GM23338 (cell line): ENCODE data around the gene OR4D11. TPM values are rescaled to one million over a fixed set of nuclear protein-coding genes. Genes with fewer than 3 reads are reported as not detected.

ENCODE experiments used
- ATAC-seq: fragments of 200-7000 bp; cut with Tn5 transposase; 3 replicates; pipeline ENCODE4 v1.9.1; 2020
- DNase-seq: peaks from one replicate; pipeline ENCODE4 v3.0.0-alpha.2; 2015; ENCODE audit warnings: low spot score
- H2AFZ ChIP-seq: fragments of 200-600 bp; sonication (generic); 2 replicates; pipeline ENCODE4 v1.8.0; 2016; ENCODE audit warnings: antibody characterized with exemption, mild to moderate bottlenecking, moderate library complexity
- H3F3A ChIP-seq: fragments of 200-600 bp; sonication (generic); replicated peaks from 2 replicates; pipeline ENCODE4 v1.8.0; 2017; ENCODE audit warnings: antibody characterized with exemption, mixed run types, low read depth
- H3K27ac ChIP-seq: fragments of 200-600 bp; sonication (generic); 2 replicates; pipeline ENCODE4 v1.6.1; 2016; ENCODE audit warnings: low read depth
- H3K27me3 ChIP-seq: fragments of 200-600 bp; sonication (generic); 2 replicates; pipeline ENCODE4 v1.8.0; 2016; ENCODE audit warnings: mild to moderate bottlenecking, mixed run types, moderate library complexity; ENCODE audit not compliant: insufficient read depth
- H3K36me3 ChIP-seq: fragments of 200-600 bp; sonication (generic); 2 replicates; pipeline ENCODE4 v1.8.0; 2016; ENCODE audit warnings: mild to moderate bottlenecking; ENCODE audit not compliant: insufficient read depth
- H3K4me1 ChIP-seq: fragments of 200-600 bp; sonication (generic); 2 replicates; pipeline ENCODE4 v1.8.0; 2016; ENCODE audit warnings: mild to moderate bottlenecking, moderate library complexity; ENCODE audit not compliant: insufficient read depth
- H3K4me2 ChIP-seq: fragments of 200-600 bp; sonication (generic); 2 replicates; pipeline ENCODE4 v1.7.1; 2017; ENCODE audit warnings: mixed run types
- H3K4me3 ChIP-seq: fragments of 200-600 bp; sonication (generic); 2 replicates; pipeline ENCODE4 v1.6.1; 2016; ENCODE audit warnings: mixed run types
- H3K79me2 ChIP-seq: fragments of 200-600 bp; sonication (generic); replicated peaks from 2 replicates; pipeline ENCODE4 v1.8.0; 2017; ENCODE audit warnings: mild to moderate bottlenecking; ENCODE audit not compliant: insufficient read depth
- H3K9me2 ChIP-seq: fragments of 200-600 bp; sonication (generic); 2 replicates; pipeline ENCODE4 v1.8.0; 2017; ENCODE audit not compliant: insufficient read depth
- H4K20me1 ChIP-seq: fragments of 200-600 bp; sonication (generic); replicated peaks from 2 replicates; pipeline ENCODE4 v1.8.0; 2017; ENCODE audit warnings: mild to moderate bottlenecking; ENCODE audit not compliant: insufficient read depth
- H3K27ac Mint-ChIP-seq: 2 replicates; pipeline ENCODE4 v1.8.0; 2020; ENCODE audit warnings: inconsistent platforms, mild to moderate bottlenecking, moderate library complexity, mixed read lengths
- H3K27me3 Mint-ChIP-seq: 3 replicates; pipeline ENCODE4 v1.8.0; 2022; ENCODE audit warnings: low read depth, mild to moderate bottlenecking, moderate library complexity, mixed read lengths, inconsistent platforms; ENCODE audit not compliant: insufficient read depth, poor library complexity
- H3K36me3 Mint-ChIP-seq: 3 replicates; pipeline ENCODE4 v1.8.0; 2021; ENCODE audit warnings: low read depth, mild to moderate bottlenecking, inconsistent platforms, moderate library complexity, mixed read lengths
- H3K4me1 Mint-ChIP-seq: 3 replicates; pipeline ENCODE4 v1.8.0; 2020; ENCODE audit warnings: mild to moderate bottlenecking, inconsistent platforms, mixed read lengths
- H3K4me3 Mint-ChIP-seq: 3 replicates; pipeline ENCODE4 v1.8.0; 2021; ENCODE audit warnings: moderate library complexity, mild to moderate bottlenecking, inconsistent platforms, mixed read lengths
- H3K9me3 Mint-ChIP-seq: 3 replicates; pipeline ENCODE4 v1.8.0; 2020; ENCODE audit warnings: moderate library complexity, mild to moderate bottlenecking, inconsistent platforms, mixed read lengths
- CREB1 ChIP-seq: fragments of 250-450 bp; sonication (Bioruptor Pico); IDR thresholded peaks from 2 replicates; pipeline ENCODE4 v1.5.0; 2020; ENCODE audit warnings: low read depth, mild to moderate bottlenecking, moderate library complexity
- ETS1 ChIP-seq: IDR thresholded peaks from 2 replicates; pipeline ENCODE4 v1.6.1; 2016; ENCODE audit warnings: antibody characterized with exemption
- EZH2 ChIP-seq: fragments of 200-600 bp; sonication (generic); IDR thresholded peaks from one replicate; pipeline ENCODE4 v1.8.0; 2017; ENCODE audit warnings: antibody characterized with exemption, mild to moderate bottlenecking, low read depth; ENCODE audit not compliant: unreplicated experiment
- EZH2phosphoT487 ChIP-seq: fragments of 200-600 bp; sonication (generic); IDR thresholded peaks from one replicate; pipeline ENCODE4 v1.8.1; 2018; ENCODE audit warnings: antibody characterized with exemption; ENCODE audit not compliant: unreplicated experiment
- NANOG ChIP-seq: IDR thresholded peaks from 2 replicates; pipeline ENCODE4 v1.6.1; 2016; ENCODE audit warnings: antibody characterized with exemption, borderline replicate concordance
- STAT1 ChIP-seq: IDR thresholded peaks from one replicate; pipeline ENCODE4 v1.6.1; 2016; ENCODE audit warnings: antibody characterized with exemption; ENCODE audit not compliant: unreplicated experiment
- ZNF114 ChIP-seq: fragments of 250-450 bp; sonication (Bioruptor Pico); IDR thresholded peaks from 2 replicates; pipeline ENCODE4 v1.5.0; 2020; ENCODE audit warnings: mild to moderate bottlenecking, moderate library complexity
- ZNF462 ChIP-seq: fragments of 250-450 bp; sonication (Bioruptor Pico); IDR thresholded peaks from 2 replicates; pipeline ENCODE4 v1.5.0; 2020; ENCODE audit warnings: mild to moderate bottlenecking, moderate library complexity
- polyA plus RNA-seq: library from polyadenylated mRNA; unstranded; fragments of >200 nt; fragmentation: Nextera tagmentation; extraction: Ambion mirVana; gene quantifications from 2 replicates; pipeline ENCODE4 v1.2.1, GENCODE V29; 2016
- total RNA-seq: library from RNA; depleted of rRNA; stranded (reverse); fragments of >200 nt; shearing (Covaris generic); gene quantifications from 2 replicates; pipeline ENCODE4 v1.2.3, GENCODE V29; 2014

The OR4D11 gene
- total and polyA plus RNA-seq, 2 experiments from 2014 or later = not detected

- TF ChIP-seq ZNF462 (CRISPR knock-in tag) (no peak), ZNF114 (CRISPR knock-in tag) (no peak), EZH2 (no peak), NANOG (no peak), ETS1 (no peak), STAT1 (no peak), CREB1 (CRISPR knock-in tag) (no peak)
Observed at GRCh38 chr11:59480359-59480758, 23.0 kb upstream of the OR4D11 start (continued).

- Histone ChIP-seq H3K9me2 (no peaks in the 10 kb centered on the region), H4K20me1 (no peaks in the 10 kb centered on the region), H3K4me2 (no peak overlapping the region), H3K4me1 (no peaks in the 10 kb centered on the region), H2AFZ (no peak overlapping the region), H3F3A (no peaks in the 10 kb centered on the region), H3K79me2 (no peaks in the 10 kb centered on the region), H3K36me3 (no peaks in the 10 kb centered on the region), H3K27me3 (no peaks in the 10 kb centered on the region), H3K27ac (no peak overlapping the region), H3K4me3 (no peak overlapping the region)
- no peak overlapping the region for H3K4me3 Mint-ChIP-seq
- no peaks in the 10 kb centered on the region for H3K36me3 Mint-ChIP-seq
- no peaks in the 10 kb centered on the region for H3K9me3 Mint-ChIP-seq
- no peak for ATAC-seq
- no peak for DNase-seq
- H3K27ac Mint-ChIP-seq = no peak overlapping the region
- no peaks in the 10 kb centered on the region for H3K4me1 Mint-ChIP-seq
- no peaks in the 10 kb centered on the region for H3K27me3 Mint-ChIP-seq
- no peak for TF ChIP-seq NANOG
- TF ChIP-seq EZH2 = no peak
- no peak for TF ChIP-seq ZNF462 (CRISPR knock-in tag)
- TF ChIP-seq EZH2phosphoT487 = no peak
Observed at GRCh38 chr11:59501931-59502330, 1.4 kb upstream of the OR4D11 start.
